Stomach smooth muscle (tissue), 2 donors: ENCODE measurements around the gene SUDS3.
"Not testable (repeated sequence)": the region's sequence is repeated elsewhere in the genome, so short reads cannot be mapped to it uniquely, and the experiment has no call there.

Experiments
- H3K27ac ChIP-seq: one replicate; pipeline ENCODE4 v1.7.0; 2013; ENCODE audit warnings: mild to moderate bottlenecking, low read length, inconsistent platforms
- H3K27me3 ChIP-seq, 2 donors: one replicate each; pipeline ENCODE4 v1.7.0; 2013; ENCODE audit warnings: low read length in 2 of 2; ENCODE audit not compliant: insufficient read depth in 2 of 2, control insufficient read depth in 1 of 2
- H3K36me3 ChIP-seq, 2 donors: one replicate each; pipeline ENCODE4 v1.7.0; 2013; ENCODE audit warnings: low read length in 2 of 2; ENCODE audit not compliant: control insufficient read depth in 2 of 2, insufficient read depth in 2 of 2
- H3K4me1 ChIP-seq: one replicate; pipeline ENCODE4 v1.7.0; 2013; ENCODE audit warnings: low read length; ENCODE audit not compliant: control insufficient read depth, insufficient read depth
- H3K4me3 ChIP-seq, 2 donors: one replicate each; pipeline ENCODE4 v1.7.0; 2013; ENCODE audit warnings: low read length in 2 of 2
- H3K9ac ChIP-seq, 2 donors: one replicate each; pipeline ENCODE4 v1.7.0; 2013; ENCODE audit warnings: low read length in 2 of 2, mild to moderate bottlenecking in 1 of 2
- H3K9me3 ChIP-seq, 2 donors: one replicate each; pipeline ENCODE4 v1.7.0; 2013; ENCODE audit warnings: low read length in 2 of 2; ENCODE audit not compliant: control insufficient read depth in 2 of 2
- donor health status: healthy.
- donor health status: Pancreatic carcinoma.

Gene SUDS3

GRCh38 chr12:118397708-118398440, 21.5 kb downstream of the SUDS3 start:
- peaks cover 31% of the 10 kb centered on the region for H3K4me1 ChIP-seq
- no peaks in the 10 kb centered on the region for H3K27me3 ChIP-seq
- peaks cover 14 to 18% of the 10 kb centered on the region in 2 donors for H3K36me3 ChIP-seq
- peak overlapping the region; percentile 29 to 54 for H3K9ac ChIP-seq
- peak overlapping the region; percentile 75 for H3K27ac ChIP-seq
- H3K4me3 ChIP-seq = peak overlapping the region; percentile 8 to 29
- no peaks in the 10 kb centered on the region for H3K9me3 ChIP-seq

- Histone ChIP-seq H3K27ac (peak overlapping the region; percentile 75), H3K36me3 (peaks cover 18 to 20% of the 10 kb centered on the region in 2 donors), H3K27me3 (no peaks in the 10 kb centered on the region)
These were observed 22.2 kb downstream of the SUDS3 start for GRCh38 chr12:118398524-118398923.

DNA sequence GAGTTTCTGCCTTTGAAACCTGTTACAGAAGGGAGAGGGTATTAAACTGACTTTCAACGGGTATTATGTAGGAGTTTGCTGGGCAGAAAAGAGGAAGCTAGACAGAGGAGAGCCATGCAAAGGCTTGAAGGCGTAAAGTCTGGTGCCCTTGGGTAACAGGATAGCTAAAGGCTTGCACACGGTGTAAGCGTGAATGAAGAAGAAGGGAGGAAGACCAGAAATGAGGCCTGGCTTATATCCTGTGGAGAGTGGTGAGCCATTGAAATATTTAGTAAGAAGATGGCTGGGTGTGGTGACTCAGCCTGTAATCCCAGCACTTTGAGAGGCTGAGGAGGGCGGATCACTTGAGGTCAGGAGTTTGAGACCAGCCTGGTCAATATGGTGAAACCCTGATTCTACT, 22.6 kb downstream of the SUDS3 start:
- Histone ChIP-seq H3K9ac (no peak overlapping the region), H3K36me3 (peaks cover 20 to 21% of the 10 kb centered on the region in 2 donors), H3K4me3 (no peak overlapping the region), H3K9me3 (no peaks in the 10 kb centered on the region), H3K27ac (peak overlapping the region; percentile 75), H3K4me1 (peaks cover 31% of the 10 kb centered on the region), H3K27me3 (no peaks in the 10 kb centered on the region)

More at GRCh38 chr12:118398524-118398923, 22.2 kb downstream of the SUDS3 start:
- no peaks in the 10 kb centered on the region for H3K9me3 ChIP-seq
- peak overlapping the region in 1 of 2 donors; percentile 8 for H3K4me3 ChIP-seq
- no peak overlapping the region for H3K9ac ChIP-seq
- H3K4me1 ChIP-seq = peaks cover 31% of the 10 kb centered on the region

- peak overlapping the region; percentile 6 for H3K27ac ChIP-seq
- no peak overlapping the region for H3K4me3 ChIP-seq
- peaks cover 18 to 19% of the 10 kb centered on the region in 2 donors for H3K36me3 ChIP-seq
- H3K4me1 ChIP-seq = peaks cover 38% of the 10 kb centered on the region
- H3K9ac ChIP-seq = no peak overlapping the region
- H3K27me3 ChIP-seq = no peaks in the 10 kb centered on the region
- no peaks in the 10 kb centered on the region for H3K9me3 ChIP-seq
These were observed 25.9 kb downstream of the SUDS3 start for GRCh38 chr12:118402251-118402650.

DNA sequence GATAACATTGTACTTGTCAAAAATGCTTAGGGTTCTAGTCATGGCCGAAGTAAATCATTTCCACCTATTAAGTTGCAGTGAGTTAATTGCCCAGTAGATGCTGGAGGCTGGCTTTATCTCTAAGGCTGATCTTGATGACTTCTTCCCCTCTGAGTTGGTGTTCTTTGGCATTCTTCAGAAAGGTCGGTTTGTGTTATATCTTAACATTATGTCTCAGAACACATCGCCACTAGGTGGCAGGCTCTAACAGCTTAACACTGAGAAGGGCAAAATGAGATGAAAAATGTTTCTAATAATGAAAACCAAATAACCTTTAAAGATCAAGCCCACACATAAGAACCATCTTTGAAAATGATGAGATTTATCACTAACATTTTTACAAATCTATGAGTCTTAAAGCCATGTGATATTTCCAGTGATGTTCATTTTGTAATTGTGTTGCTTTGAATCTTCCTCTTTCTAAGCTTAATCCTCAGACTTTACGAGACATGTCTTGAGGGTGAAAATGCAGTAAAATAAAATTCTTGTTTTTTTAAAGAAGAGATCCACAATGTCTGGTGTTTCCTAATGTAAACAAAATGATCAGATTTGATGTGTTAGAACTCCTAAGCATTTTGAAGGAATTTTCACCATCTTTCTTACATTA, 28.6 kb downstream of the SUDS3 start:
- peaks cover 26% of the 10 kb centered on the region for H3K4me1 ChIP-seq
- peak overlapping the region; percentile 25 for H3K27ac ChIP-seq
- H3K27me3 ChIP-seq = no peaks in the 10 kb centered on the region
- H3K9me3 ChIP-seq = no peaks in the 10 kb centered on the region
- peaks cover 18% of the 10 kb centered on the region in 2 donors for H3K36me3 ChIP-seq
- H3K9ac ChIP-seq = no peak overlapping the region
- H3K4me3 ChIP-seq = no peak overlapping the region

- not testable (repeated sequence) for H3K9ac ChIP-seq, H3K9me3 ChIP-seq, H3K27ac ChIP-seq, H3K27me3 ChIP-seq, H3K4me3 ChIP-seq
- Histone ChIP-seq H3K36me3 (peaks cover 25 to 28% of the 10 kb centered on the region in 2 donors), H3K4me1 (peaks cover 18% of the 10 kb centered on the region)
These were observed 31.9 kb downstream of the SUDS3 start for GRCh38 chr12:118408241-118408640.

DNA sequence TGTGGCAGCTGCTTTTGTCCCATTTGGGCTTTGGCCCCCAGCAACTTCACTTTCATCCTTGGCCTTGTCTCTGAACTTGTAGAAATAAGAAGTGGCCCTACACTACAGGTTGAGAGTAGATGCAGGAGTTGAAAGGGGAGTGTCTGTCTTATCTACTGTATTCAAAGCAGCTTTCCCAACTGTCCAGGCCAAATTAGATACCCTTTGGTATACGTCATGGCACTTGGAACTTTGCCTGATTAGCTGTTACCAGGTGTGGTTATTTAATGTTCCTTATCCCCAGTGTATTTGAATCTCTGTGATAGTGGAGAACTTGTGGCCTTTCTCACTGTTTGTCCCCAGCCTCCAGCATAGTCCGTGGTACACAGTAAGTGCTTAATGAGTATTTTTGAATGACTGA, 33.5 kb downstream of the SUDS3 start:
- Histone ChIP-seq H3K27ac (no peak overlapping the region), H3K4me1 (peaks cover 18% of the 10 kb centered on the region), H3K36me3 (peaks cover 29% of the 10 kb centered on the region in 2 donors), H3K9ac (no peak overlapping the region), H3K4me3 (no peak overlapping the region), H3K27me3 (no peaks in the 10 kb centered on the region), H3K9me3 (no peaks in the 10 kb centered on the region)

- H3K27me3 ChIP-seq = no peaks in the 10 kb centered on the region
- no peak overlapping the region for H3K27ac ChIP-seq
- no peaks in the 10 kb centered on the region for H3K4me1 ChIP-seq
- no peak overlapping the region for H3K9ac ChIP-seq
- H3K9me3 ChIP-seq = no peaks in the 10 kb centered on the region
- peaks cover 17 to 19% of the 10 kb centered on the region in 2 donors for H3K36me3 ChIP-seq
- H3K4me3 ChIP-seq = no peak overlapping the region
These were observed 41.6 kb downstream of the SUDS3 start for GRCh38 chr12:118417942-118418341.

DNA sequence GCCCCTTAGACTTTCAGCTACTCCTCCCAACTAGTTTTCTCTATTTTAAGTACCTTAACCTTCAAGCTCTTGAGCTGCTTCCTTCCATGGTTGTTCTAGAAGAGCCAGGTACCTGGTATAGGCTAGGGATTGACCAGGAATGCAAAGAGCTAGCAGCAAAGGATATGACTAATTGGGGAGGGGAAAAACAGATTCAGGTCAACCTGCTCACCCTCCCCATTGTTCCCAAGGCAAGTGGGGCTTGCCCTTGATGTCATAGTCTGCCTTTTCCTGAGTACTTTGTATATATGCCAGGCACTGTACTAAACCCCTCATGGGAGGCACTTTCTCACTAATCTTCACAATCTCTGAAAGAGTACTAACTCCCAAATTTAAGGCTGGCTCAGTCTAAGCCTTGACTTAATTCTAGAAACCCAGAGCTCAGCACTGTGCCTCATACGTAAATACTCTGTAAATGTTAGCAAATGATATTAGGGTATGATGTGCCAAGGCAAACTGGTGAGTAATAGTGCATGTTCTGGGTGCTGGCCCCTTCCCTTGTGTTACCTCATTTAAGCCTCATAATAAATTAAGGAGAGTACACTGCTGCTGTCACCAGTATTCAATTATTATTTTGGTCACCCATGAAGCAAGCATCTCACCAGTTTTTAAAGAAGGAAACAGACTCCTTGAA, 42.2 kb downstream of the SUDS3 start:
- Histone ChIP-seq H3K4me3 (no peak overlapping the region), H3K27me3 (no peaks in the 10 kb centered on the region), H3K27ac (no peak overlapping the region), H3K9ac (no peak overlapping the region), H3K4me1 (no peaks in the 10 kb centered on the region), H3K36me3 (peaks cover 13 to 16% of the 10 kb centered on the region in 2 donors), H3K9me3 (no peaks in the 10 kb centered on the region)

GRCh38 chr12:118420673-118421072, 44.3 kb downstream of the SUDS3 start:
- Histone ChIP-seq H3K4me3 (no peak overlapping the region), H3K4me1 (no peaks in the 10 kb centered on the region), H3K27me3 (no peaks in the 10 kb centered on the region), H3K9ac (no peak overlapping the region), H3K36me3 (peaks cover 4 to 7% of the 10 kb centered on the region in 2 donors), H3K9me3 (no peaks in the 10 kb centered on the region), H3K27ac (no peak overlapping the region)
